Pancreas (tissue), 10 donors: ENCODE data around the gene NEMP1. TPM values are rescaled to one million over a fixed set of nuclear protein-coding genes. Genes with fewer than 3 reads are reported as not detected.

Source experiments
- ATAC-seq, 4 donors: fragments of 200-7000 bp; cut with Tn5 transposase; one replicate each; pipeline versions ENCODE4 v1.8.0 to v1.9.1; 2020; ENCODE audit warnings: mild to moderate bottlenecking in 4 of 4, moderate library complexity in 4 of 4
- DNase-seq, 6 donors: peaks; one replicate each; pipeline ENCODE4 v3.0.0-alpha.2; 2020
- FAIRE-seq: peaks from 2 replicates; lab custom pipeline; 2012; peaks lifted over from hg19 to GRCh38; lab: Jason Lieb, UNC
- H3K27ac ChIP-seq, 4 donors: fragments of 200-600 bp; sonication (generic); 1 replicate in 3 of 4; 2 replicates in 1 of 4; pipeline versions ENCODE4 v1.5.0 to v1.8.0; 2020
- H3K27me3 ChIP-seq, 4 donors: fragments of 200-600 bp; one replicate each; pipeline ENCODE4 v1.8.0; 2021
- H3K36me3 ChIP-seq, 3 donors: fragments of 200-600 bp; sonication (generic) in 1 of 3; one replicate each; pipeline versions ENCODE4 v1.5.0 to v1.8.0; 2020 to 2021
- H3K4me1 ChIP-seq, 3 donors: fragments of 200-600 bp; one replicate each; pipeline ENCODE4 v1.8.0; 2021
- H3K4me3 ChIP-seq, 4 donors: fragments of 200-600 bp; sonication (generic) in 2 of 4; one replicate each; pipeline versions ENCODE4 v1.5.0 to v1.8.0; 2020 to 2021
- H3K9me3 ChIP-seq, 4 donors: fragments of 200-600 bp; one replicate each; pipeline ENCODE4 v1.8.0; 2021
- CTCF ChIP-seq, 4 donors: fragments of 200-600 bp; sonication (generic) in 3 of 4; IDR thresholded peaks; one replicate each; pipeline versions ENCODE4 v1.5.0 to v1.8.0; 2021; ENCODE audit warnings: antibody characterized with exemption in 4 of 4
- WGBS, 2 donors: extraction: QIAGEN DNeasy Blood & Tissue Kit; methylation state at CpG; one replicate each; pipeline ENCODE4 v1.1.7; 2013; 5-methylcytosine and 5-hydroxymethylcytosine counted together
- intact Hi-C, 3 donors: fragments of 100-400 bp; cut with DNase I; formaldehyde crosslinking; loops; one replicate each; pipeline versions ENCODE4 v1.11.1 to v1.14.2; 2022
- polyA plus RNA-seq, 2 donors: library from polyadenylated mRNA; stranded (reverse); fragments of 200-250 nt; gene quantifications; one replicate each; pipeline ENCODE4 v1.2.3, GENCODE V29; 2013
- total RNA-seq, 6 donors: library from RNA; stranded (reverse); fragmentation: NEBNext Ultra II Directional in 4 of 6; extraction: Animal tissue kit (Norgen Biotek cat#: 25700) in 4 of 6; gene quantifications; one replicate each; pipeline versions ENCODE4 v1.2.1 to v1.2.4, GENCODE V29; 2021 to 2023
- donor health status: healthy with polysubstance abuse.
- donor health status: DM: no; HTN: no; CAD: no; lungs with moderate emphysema.
- donor health status: DM: no; HTN: no; CAD: no.
- donor health status: control.
- donor health status: control.
- donor health status: Bipolar disorder and iron deficiency.
- donor health status: DM: yes; HTN: yes; CAD: no.
- donor health status: DM: no; HTN: no; CAD: no.
- donor health status: DM: no; HTN: no; CAD: no.
- donor health status: DM: yes; HTN: yes; CAD: no.

NEMP1 gene
- total and polyA plus RNA-seq, 8 donors, result 1.1 to 5.7 (median 3.4) TPM

- DNase-seq, result peak in 1 of 6 donors; percentile 41
- no peak overlapping the region for H3K4me3 ChIP-seq
- H3K4me1 ChIP-seq, result no peaks in the 10 kb centered on the region
- ATAC-seq, result no peak
- H3K36me3 ChIP-seq, result peaks cover 0 to 26% (median 0%) of the 10 kb centered on the region in 3 donors
- H3K27ac ChIP-seq, result no peak overlapping the region
- intact Hi-C loops, result no loop called here
- no peaks in the 10 kb centered on the region for H3K27me3 ChIP-seq
- FAIRE-seq, result no peak
- 68 to 69% methylated on average over 8 of the region's 8 CpGs for WGBS, 2 donors
- H3K9me3 ChIP-seq, result no peaks in the 10 kb centered on the region
- TF ChIP-seq CTCF (IDR thresholded peaks at IDR 0.05), result no peak
Observed at GRCh38 chr12:57096748-57097553, 18.4 kb upstream of the NEMP1 start.

- no peak overlapping the region for H3K27ac ChIP-seq
Observed at GRCh38 chr12:57096099-57096572, 17.5 kb upstream of the NEMP1 start.

GRCh38 chr12:57095440-57095839, 16.8 kb upstream of the NEMP1 start:
- no peaks in the 10 kb centered on the region for H3K9me3 ChIP-seq
- no peak for TF ChIP-seq CTCF (IDR thresholded peaks at IDR 0.05)
- H3K4me1 ChIP-seq, result peaks cover 0 to 2% (median 0%) of the 10 kb centered on the region in 3 donors
- peaks cover 0 to 26% (median 0%) of the 10 kb centered on the region in 3 donors for H3K36me3 ChIP-seq
- WGBS, 2 donors, result 89 to 98% methylated on average over 3 of the region's 3 CpGs
- no peaks in the 10 kb centered on the region for H3K27me3 ChIP-seq
- intact Hi-C loops, result no loop called here
- no peak for FAIRE-seq
- no peak overlapping the region for H3K27ac ChIP-seq
- H3K4me3 ChIP-seq, result no peak overlapping the region
- DNase-seq, result peak in 1 of 6 donors; percentile 8
- ATAC-seq, result no peak

More at GRCh38 chr12:57096099-57096572, 17.5 kb upstream of the NEMP1 start:
- WGBS, 2 donors, result 86 to 93% methylated on average over 6 of the region's 6 CpGs
- DNase-seq (no peak), ATAC-seq (no peak), FAIRE-seq (no peak)
- no peak overlapping the region for H3K4me3 ChIP-seq
- H3K27me3 ChIP-seq, result no peaks in the 10 kb centered on the region
- peaks cover 0 to 26% (median 0%) of the 10 kb centered on the region in 3 donors for H3K36me3 ChIP-seq
- H3K4me1 ChIP-seq, result no peaks in the 10 kb centered on the region
- intact Hi-C loops, result no loop called here
- no peaks in the 10 kb centered on the region for H3K9me3 ChIP-seq
- no peak for TF ChIP-seq CTCF (IDR thresholded peaks at IDR 0.05)

GRCh38 chr12:57094208-57095160, 15.9 kb upstream of the NEMP1 start:
- Histone ChIP-seq H3K4me1 (peaks cover 0 to 6% (median 0%) of the 10 kb centered on the region in 3 donors), H3K27ac (peak overlapping the region in 1 of 4 donors; percentile 23), H3K36me3 (peaks cover 0 to 18% (median 0%) of the 10 kb centered on the region in 3 donors), H3K9me3 (no peaks in the 10 kb centered on the region), H3K4me3 (no peak overlapping the region), H3K27me3 (no peaks in the 10 kb centered on the region)
- ATAC-seq (no peak), DNase-seq (peak in 1 of 6 donors; percentile 47), FAIRE-seq (no peak)
- intact Hi-C loops, result no loop called here
- TF ChIP-seq CTCF (IDR thresholded peaks at IDR 0.05), result no peak
- 58 to 59% methylated on average over 15 of the region's 15 CpGs for WGBS, 2 donors
